ENCODE results near the gene IRF2BP1.

GRCh38 chr19:45899919-45900589 is 14.1 kb upstream of the IRF2BP1 start:
- TF ChIP-seq POLR2A (IDR thresholded peaks at IDR 0.05; ENCODE audit: low read depth, low read length) = no peak
- TF ChIP-seq POLR2AphosphoS5 (IDR thresholded peaks at IDR 0.05; ENCODE audit: low read depth, low read length) = no peak
- no peak for TF ChIP-seq SPI1 (IDR thresholded peaks at IDR 0.05; ENCODE audit: low read depth, low read length)
- no peak for TF ChIP-seq TAF1 (IDR thresholded peaks at IDR 0.05; ENCODE audit: low read depth, low read length)
- no peak for TF ChIP-seq POU2F2 (IDR thresholded peaks at IDR 0.05; ENCODE audit: low read depth, low read length)

All from GM12891 (cell line).